Measurements from ENCODE around the gene IGF1R. TPM values are rescaled to one million over a fixed set of nuclear protein-coding genes. Genes with fewer than 3 reads are reported as not detected.

Gene IGF1R
- total and polyA plus RNA-seq, 2 of the 13 experiments (the other 11 are each of a cell fraction or from before 2014, with no cell fraction given) = 15.9 to 18.4 TPM

GRCh38 chr15:98861188-98861587 lies 212.8 kb downstream of the IGF1R start:
- Histone ChIP-seq H3K9me3 (ENCODE audit: low read length) (no peaks in the 10 kb centered on the region), H3K27ac (ENCODE audit: extremely low read length, insufficient read depth, low read length) (no peak overlapping the region), H3K27me3 (ENCODE audit: control insufficient read depth in 1 of 2, insufficient read depth in 2 of 2, low read length in 2 of 2) (no peaks in the 10 kb centered on the region), H4K20me1 (ENCODE audit: insufficient read depth, low read length) (peaks cover 48% of the 10 kb centered on the region), H3K4me3 (replicated peaks in 1 of 3; ENCODE audit: insufficient read depth in 1 of 3, low read depth in 2 of 3, low read length in 3 of 3) (no peak overlapping the region), H3K9ac (ENCODE audit: insufficient read depth, low read depth, low read length) (no peak overlapping the region), H3K4me1 (ENCODE audit: insufficient read depth, low read length) (peaks cover 51% of the 10 kb centered on the region), H3K36me3 (replicated peaks in 1 of 2; ENCODE audit: control insufficient read depth in 1 of 2, insufficient read depth in 2 of 2, low read length in 2 of 2) (no peaks in the 10 kb centered on the region), H3K4me2 (ENCODE audit: low read depth, low read length) (no peak overlapping the region), H2AFZ (ENCODE audit: low read length) (no peak overlapping the region), H3K79me2 (ENCODE audit: insufficient read depth, low read length) (peaks cover 50% of the 10 kb centered on the region)
- FAIRE-seq (no peak), ATAC-seq (no peak), DNase-seq (ENCODE audit: low spot score) (no peak)
- POLR2A ChIA-PET = no interaction called here
- intact Hi-C loops (cut with micrococcal nuclease; ENCODE audit: unreplicated experiment) = no loop called here
- WGBS (ENCODE audit: low lambda C conversion rate) = 94% methylated on average over 6 of the region's 6 CpGs
- CTCF ChIA-PET (ENCODE audit: low intra/inter-chr PET ratio, low total read pairs) = no interaction called here
- in situ Hi-C loops (cut with HindIII; ENCODE audit: extremely low pct_ligation_motif_present, low pct_unique_long_range_greater_than_20kb) = no loop called here
- no TSS peak for BruUV-seq (replicated peaks)
- no peak for TF ChIP-seq ZNF75D (CRISPR knock-in tag; IDR thresholded peaks at IDR 0.05; ENCODE audit: borderline replicate concordance)
- no peak for TF ChIP-seq ZNF263 (CRISPR knock-in tag; IDR thresholded peaks at IDR 0.05)
- TF ChIP-seq DMTF1 (CRISPR knock-in tag; IDR thresholded peaks at IDR 0.05) = no peak
- TF ChIP-seq ZNF558 (CRISPR knock-in tag; IDR thresholded peaks at IDR 0.05; ENCODE audit: borderline replicate concordance) = no peak
- no peak for TF ChIP-seq ZFX (CRISPR knock-in tag; IDR thresholded peaks at IDR 0.05; ENCODE audit: low read depth)
- no peak for TF ChIP-seq MXD1 (CRISPR knock-in tag; IDR thresholded peaks at IDR 0.05)
- TF ChIP-seq HNRNPLL (IDR thresholded peaks at IDR 0.05; ENCODE audit: low read depth, low read length, poor library complexity, severe bottlenecking) = no peak
- no peak for TF ChIP-seq REST (IDR thresholded peaks at IDR 0.05; ENCODE audit: borderline replicate concordance in 1 of 2, low read depth in 1 of 2, low read length in 2 of 2)
- TF ChIP-seq ASH2L (IDR thresholded peaks at IDR 0.05; ENCODE audit: insufficient read length, low read depth, low read length) = no peak
- no peak for TF ChIP-seq ZNF280B (CRISPR knock-in tag; IDR thresholded peaks at IDR 0.05; ENCODE audit: borderline replicate concordance)
- TF ChIP-seq ELF4 (CRISPR knock-in tag; IDR thresholded peaks at IDR 0.05; ENCODE audit: borderline replicate concordance) = no peak
- no peak for TF ChIP-seq HNRNPK (IDR thresholded peaks at IDR 0.05; ENCODE audit: low read depth, low read length, poor library complexity, severe bottlenecking)
- no peak for TF ChIP-seq GPBP1L1 (CRISPR knock-in tag; IDR thresholded peaks at IDR 0.05)
- TF ChIP-seq MXD3 (CRISPR knock-in tag; IDR thresholded peaks at IDR 0.05) = no peak
